Activated T-cell treated with anti-CD3 and anti-CD28 coated beads for 48 hours (primary cell): Measurements from ENCODE around the gene EIF4ENIF1.
"Not testable (repeated sequence)": the region's sequence is repeated elsewhere in the genome, so short reads cannot be mapped to it uniquely, and the experiment has no call there.

Experiments used
- DNase-seq: peaks from one replicate; pipeline ENCODE4 v3.0.0-alpha.2; 2020; ENCODE audit warnings: low read depth

The EIF4ENIF1 gene

GRCh38 chr22:31493355-31493754 lies 3.7 kb upstream of the EIF4ENIF1 start:
- not testable (repeated sequence) for DNase-seq

- no peak for DNase-seq
Measured at GRCh38 chr22:31492151-31492550, 2.5 kb upstream of the EIF4ENIF1 start.

- no peak for DNase-seq
Measured at GRCh38 chr22:31491218-31491962, 1.7 kb upstream of the EIF4ENIF1 start.

GRCh38 chr22:31490496-31490925 lies 869 bp upstream of the EIF4ENIF1 start:
- DNase-seq, result peak; percentile 26

- peak; percentile 15 for DNase-seq
Measured at GRCh38 chr22:31488988-31489617, 539 bp downstream of the EIF4ENIF1 start.

GRCh38 chr22:31488346-31488883 lies 1.2 kb downstream of the EIF4ENIF1 start:
- no peak for DNase-seq

- DNase-seq, result no peak
Measured at GRCh38 chr22:31486951-31487350, 2.7 kb downstream of the EIF4ENIF1 start.

GRCh38 chr22:31486369-31486768 lies 3.3 kb downstream of the EIF4ENIF1 start:
- not testable (repeated sequence) for DNase-seq

GRCh38 chr22:31482470-31482869 lies 7.2 kb downstream of the EIF4ENIF1 start:
- not testable (repeated sequence) for DNase-seq

GRCh38 chr22:31481129-31481528 lies 8.5 kb downstream of the EIF4ENIF1 start:
- no peak for DNase-seq

- no peak for DNase-seq
Measured at GRCh38 chr22:31477329-31477728, 12.3 kb downstream of the EIF4ENIF1 start.

- no peak for DNase-seq
Measured at GRCh38 chr22:31475800-31476199, 13.8 kb downstream of the EIF4ENIF1 start.

GRCh38 chr22:31474743-31475142 lies 14.9 kb downstream of the EIF4ENIF1 start:
- no peak for DNase-seq

- no peak for DNase-seq
Measured at GRCh38 chr22:31465307-31465706, 24.3 kb downstream of the EIF4ENIF1 start.

- DNase-seq, result no peak
Measured at GRCh38 chr22:31461699-31462098, 27.9 kb downstream of the EIF4ENIF1 start.

- DNase-seq, result no peak
Measured at GRCh38 chr22:31451709-31452571, 37.7 kb downstream of the EIF4ENIF1 start.

- DNase-seq, result no peak
Measured at GRCh38 chr22:31449506-31449905, 40.1 kb downstream of the EIF4ENIF1 start.

GRCh38 chr22:31448382-31448781 lies 41.3 kb downstream of the EIF4ENIF1 start:
- DNase-seq, result no peak

- no peak for DNase-seq
Measured at GRCh38 chr22:31447337-31447736, 42.3 kb downstream of the EIF4ENIF1 start.

GRCh38 chr22:31446767-31447166 lies 42.9 kb downstream of the EIF4ENIF1 start:
- DNase-seq, result no peak

- no peak for DNase-seq
Measured at GRCh38 chr22:31446208-31446607, 43.4 kb downstream of the EIF4ENIF1 start.

- no peak for DNase-seq
Measured at GRCh38 chr22:31445642-31446041, 44.0 kb downstream of the EIF4ENIF1 start.
